HS-5 (cell line): ENCODE results near the gene MRM3.
"Not testable (repeated sequence)": the region's sequence is repeated elsewhere in the genome, so short reads cannot be mapped to it uniquely, and the experiment has no call there.

ENCODE experiments used
- DNase-seq: peaks from one replicate; pipeline ENCODE4 v3.0.0-alpha.2; 2012; ENCODE audit warnings: low read depth

The MRM3 gene

DNA sequence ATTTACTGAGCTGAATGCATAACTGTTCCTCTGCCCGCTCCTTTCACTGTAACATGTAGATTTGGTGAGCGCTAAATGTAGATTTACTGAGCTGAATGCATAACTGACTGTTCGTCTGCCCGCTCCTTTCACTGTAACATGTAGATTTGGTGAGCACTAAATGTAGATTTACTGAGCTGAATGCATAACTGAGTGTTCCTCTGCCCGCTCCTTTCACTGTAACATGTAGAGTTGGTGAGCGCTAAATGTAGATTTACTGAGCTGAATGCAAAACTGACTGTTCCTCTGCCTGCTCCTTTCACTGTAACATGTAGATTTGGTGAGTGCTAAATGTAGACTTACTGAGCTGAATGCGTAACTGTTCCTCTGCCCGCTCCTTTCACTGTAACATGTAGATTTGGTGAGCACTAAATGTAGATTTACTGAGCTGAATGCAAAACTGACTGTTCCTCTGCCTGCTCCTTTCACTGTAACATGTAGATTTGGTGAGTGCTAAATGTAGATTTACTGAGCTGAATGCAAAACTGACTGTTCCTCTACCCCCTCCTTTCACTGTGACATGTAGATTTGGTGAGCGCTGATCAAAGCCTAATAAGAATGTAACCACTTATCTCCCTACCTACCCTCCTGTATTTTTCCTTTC, 26.7 kb upstream of the MRM3 start:
- not testable (repeated sequence) for DNase-seq

DNA sequence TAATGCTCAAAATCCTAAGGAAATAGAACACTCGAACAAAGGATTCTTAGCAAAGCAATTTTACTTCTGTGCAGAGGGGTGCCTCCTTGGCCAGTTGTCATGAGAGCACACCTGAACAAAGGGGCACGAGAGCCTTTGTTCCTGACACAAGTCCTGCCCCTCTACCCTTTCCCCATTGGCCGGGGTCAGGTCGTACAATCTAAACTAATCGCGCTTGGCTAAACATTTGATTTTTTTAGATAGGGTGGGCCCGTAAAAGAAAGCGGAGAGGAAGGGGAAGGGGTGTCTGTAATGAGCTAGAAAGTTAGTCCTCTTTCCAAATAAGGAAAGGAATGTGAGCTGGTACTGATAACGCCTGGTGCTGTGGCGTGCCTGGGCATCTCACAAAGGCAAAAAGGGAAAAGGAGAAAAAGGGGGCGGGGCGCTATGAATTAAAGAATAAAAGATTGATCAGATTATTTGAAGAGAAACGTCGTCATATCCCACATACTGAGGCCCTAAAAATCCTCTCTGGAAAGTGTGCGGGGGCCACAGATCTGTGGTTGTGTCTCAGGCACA, 26.1 kb upstream of the MRM3 start:
- DNase-seq: not testable (repeated sequence)

DNA sequence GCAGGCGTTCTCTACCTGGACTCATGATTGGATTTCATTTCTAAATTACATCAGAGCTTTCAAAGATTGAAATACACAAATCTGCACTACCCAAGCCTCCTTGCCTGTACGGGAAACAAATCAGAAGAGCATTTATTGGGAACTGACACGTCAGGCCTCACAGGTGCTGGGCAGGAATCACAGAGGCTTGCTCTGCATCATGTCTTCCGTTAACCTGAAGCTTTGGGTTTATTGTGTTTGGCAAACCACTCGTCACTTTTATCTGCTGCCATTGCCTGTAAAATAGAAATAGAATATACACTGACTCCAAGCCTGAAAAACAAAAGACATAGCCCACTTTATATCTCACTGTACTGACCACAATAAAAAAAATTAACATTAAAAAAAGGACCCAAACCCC, 22.2 kb upstream of the MRM3 start:
- no peak for DNase-seq

DNA sequence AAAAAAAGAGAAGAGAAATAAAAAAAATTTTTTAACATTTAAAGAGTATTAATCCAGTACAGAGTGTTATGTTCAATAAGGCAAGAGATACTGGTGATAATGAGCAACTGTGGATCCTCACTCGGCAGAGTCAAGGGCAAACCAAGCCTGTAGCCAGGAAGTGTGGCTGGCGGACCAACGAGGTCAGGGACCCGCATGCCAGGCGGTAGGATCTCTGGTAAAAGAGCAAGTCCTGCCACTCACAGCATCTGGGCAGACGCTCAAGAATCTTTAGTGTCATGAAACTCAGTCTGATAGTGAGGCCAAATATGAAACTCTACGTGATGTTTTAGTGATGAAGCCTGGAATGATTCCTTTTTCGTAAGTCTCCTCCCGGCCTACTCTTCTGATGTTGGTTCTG, 21.8 kb upstream of the MRM3 start:
- DNase-seq: no peak

DNA sequence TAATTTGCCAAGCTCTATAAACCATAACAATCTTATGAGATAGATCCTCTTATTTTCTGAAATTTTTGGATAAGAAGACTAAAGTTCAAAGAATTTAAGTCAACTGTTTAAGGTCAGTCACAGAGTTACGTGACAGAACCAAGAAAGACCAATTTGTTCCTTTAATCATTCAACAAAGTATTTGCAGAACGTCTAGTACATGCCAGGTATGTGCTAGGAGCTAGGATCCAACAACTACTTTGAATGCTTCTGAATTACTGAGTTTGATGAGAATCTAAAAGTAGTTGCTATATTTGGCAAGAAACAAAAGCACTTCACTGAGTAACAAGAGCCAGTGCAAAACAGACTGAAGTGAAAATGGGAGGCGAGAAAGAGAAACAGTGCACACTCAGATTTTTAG, 15.1 kb upstream of the MRM3 start:
- DNase-seq: no peak

DNA sequence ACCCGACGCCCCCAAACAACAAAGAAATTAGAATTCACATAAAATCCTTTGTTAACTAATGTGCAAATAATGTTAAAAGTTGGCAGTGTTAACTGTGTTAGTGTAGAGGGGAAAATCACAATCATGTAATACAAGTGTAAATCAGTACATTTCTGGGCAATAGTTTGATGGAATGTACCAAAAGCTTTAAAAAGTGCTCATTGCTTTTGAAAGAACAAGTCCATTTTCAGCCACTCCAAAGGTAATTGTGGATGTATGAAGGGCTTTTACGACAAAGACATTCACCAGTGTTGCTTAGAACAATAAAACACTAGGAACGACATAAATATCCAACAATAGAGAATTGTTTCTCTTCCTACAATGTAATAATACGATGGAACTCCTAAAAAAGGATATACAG, 9.1 kb upstream of the MRM3 start:
- no peak for DNase-seq

DNA sequence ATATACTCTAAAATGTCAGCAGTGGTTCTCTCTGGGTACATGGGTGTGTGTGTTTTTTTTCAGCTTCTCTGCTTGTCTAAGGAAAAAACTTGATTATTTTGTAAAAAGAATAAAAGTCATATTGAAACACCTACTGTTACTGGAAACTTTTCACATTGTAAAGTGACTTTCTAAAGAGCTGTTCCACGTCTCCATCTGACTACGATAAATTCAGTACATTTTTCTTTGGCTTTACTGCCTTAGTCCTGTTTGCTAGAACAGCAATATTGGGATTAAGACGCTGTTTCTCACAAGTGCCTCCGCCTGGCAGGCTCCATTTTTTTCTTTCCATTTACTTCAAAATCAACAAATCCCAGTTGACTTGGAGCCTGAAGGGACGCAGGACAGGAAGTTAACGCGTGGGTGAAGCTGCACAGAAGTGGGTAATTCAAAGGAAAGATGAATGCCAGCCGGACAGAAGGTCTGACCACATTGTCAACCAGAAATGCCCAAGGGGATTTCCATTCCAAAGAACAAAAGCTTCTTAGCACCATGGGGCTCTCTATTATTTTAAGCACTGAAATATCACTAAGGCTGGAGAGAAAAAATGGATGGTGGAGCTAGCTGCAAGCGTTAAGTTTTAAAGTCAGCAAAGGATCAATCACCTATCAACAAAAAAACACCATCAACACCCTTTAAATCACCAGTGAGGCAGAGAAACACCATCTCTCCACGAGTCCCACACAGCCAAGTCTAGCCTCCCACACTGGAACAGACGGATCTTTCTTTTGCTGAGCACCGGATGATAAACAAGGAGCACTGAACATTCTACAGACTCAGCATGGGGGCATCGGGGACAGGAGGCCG, 8.5 kb upstream of the MRM3 start:
- no peak for DNase-seq

DNA sequence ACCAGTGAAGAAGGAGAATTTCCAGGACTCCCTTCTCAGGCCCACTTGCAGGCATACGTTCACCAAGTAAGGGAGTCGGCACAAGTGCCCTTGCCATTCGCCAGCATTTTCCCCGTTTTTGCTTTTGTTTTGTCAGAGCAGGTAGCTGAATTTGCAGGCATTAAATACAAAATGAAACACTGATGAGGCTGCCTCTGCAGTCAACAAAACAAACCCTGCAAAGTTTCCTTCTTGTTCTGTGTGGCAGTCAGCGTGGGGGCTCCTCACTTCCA, 7.9 kb upstream of the MRM3 start:
- DNase-seq: no peak

DNA sequence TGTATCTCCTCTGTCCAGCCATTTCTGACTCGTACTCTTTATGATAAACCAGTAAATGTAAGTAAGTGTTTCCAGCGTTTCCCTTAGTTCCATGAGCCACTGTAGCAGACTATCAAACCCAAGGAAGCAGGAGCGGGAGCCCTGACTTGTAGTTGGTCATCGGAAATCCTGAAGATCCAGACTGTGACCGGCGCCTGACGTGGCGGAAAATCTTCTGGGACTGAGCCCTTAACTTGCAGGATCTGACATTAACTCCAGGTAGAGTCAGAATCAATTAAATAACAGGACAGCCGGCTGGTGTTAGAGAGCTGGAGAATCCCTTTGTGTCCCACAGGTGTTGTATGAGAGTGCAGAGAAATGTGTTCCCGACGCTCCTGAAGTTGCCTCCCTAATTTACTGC, 4.1 kb upstream of the MRM3 start:
- no peak for DNase-seq

DNA sequence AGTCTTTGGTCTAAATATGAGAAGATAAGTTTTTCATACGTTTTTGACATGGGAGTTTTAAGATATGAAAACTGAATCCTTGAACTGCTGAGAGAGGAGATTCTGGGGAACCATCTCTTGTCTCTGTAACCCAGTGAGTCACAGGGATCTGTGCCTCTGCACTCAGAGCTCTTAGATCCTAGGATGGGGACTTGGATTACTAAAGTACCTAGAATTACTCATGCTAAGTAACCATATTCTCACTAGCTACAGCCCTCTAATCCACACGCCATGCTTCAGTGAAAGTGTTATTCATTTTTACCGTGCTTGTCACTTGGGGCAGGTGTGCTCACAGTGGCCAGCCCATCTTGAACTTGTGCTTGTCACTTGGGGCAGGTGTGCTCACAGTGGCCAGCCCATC, 2.0 kb downstream of the MRM3 start:
- no peak for DNase-seq

DNA sequence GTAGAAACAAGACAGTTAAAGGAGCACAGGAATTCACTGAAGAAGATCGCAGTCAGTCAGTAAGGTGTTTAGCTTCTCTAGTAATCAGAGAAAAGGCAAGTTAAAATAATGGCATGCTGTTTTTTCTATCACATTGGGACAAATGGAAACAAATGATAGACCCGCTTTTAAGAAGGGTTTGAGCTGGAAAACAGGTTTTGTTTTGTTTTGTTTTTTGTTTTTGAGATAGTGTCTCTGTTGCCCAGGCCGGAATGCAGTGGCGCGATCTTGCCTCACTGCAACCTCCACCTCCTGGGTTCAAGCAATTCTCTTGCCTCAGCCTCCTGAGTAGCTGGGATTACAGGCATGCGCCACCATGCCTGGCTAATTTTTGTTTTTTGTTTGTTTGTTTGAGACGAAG, 3.7 kb downstream of the MRM3 start:
- not testable (repeated sequence) for DNase-seq

DNA sequence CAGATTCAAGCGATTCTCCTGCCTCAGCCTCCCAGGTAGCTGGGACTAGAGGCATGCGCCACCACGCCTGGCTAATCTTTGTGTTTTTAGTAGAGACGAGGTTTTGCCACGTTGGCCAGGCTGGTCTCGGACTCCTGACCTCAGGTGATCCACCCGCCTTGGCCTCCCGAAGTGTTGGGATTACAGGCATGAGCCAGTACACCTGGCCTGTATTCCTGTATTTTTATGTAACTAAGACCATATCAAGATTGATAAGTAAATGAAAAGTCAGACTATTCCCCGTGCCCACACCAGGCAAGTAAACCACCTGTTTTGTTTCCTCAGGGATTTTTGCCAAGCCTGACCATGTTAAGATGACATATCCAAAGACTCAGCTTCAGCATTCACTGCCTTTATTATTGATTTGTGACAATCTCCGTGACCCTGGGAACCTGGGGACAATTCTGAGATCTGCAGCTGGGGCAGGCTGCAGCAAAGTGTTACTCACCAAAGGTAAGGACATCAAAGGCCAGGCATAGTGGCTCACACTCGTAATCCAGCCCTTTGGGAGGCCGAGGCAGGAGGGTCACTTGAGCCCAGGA, 5.6 kb downstream of the MRM3 start:
- DNase-seq: no peak

DNA sequence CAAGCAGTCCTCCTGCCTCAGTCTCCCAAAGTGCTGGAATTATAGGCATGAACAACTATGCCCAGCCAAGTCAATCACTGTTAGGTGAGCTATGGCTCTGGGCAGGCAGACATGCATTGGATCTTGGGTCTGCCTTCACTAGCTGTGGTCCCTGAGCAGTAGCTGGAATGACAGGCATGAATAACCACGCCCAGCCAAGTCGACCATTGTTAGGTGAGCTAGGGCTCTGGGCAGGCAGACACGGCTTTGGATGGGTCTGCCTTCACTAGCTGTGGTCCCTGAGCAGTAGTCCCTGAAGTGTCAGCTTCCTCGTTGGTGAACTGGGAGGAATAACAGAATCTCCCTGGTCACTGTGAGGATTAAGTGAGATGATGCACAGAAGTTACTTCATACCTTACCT, 6.4 kb downstream of the MRM3 start:
- DNase-seq: no peak

DNA sequence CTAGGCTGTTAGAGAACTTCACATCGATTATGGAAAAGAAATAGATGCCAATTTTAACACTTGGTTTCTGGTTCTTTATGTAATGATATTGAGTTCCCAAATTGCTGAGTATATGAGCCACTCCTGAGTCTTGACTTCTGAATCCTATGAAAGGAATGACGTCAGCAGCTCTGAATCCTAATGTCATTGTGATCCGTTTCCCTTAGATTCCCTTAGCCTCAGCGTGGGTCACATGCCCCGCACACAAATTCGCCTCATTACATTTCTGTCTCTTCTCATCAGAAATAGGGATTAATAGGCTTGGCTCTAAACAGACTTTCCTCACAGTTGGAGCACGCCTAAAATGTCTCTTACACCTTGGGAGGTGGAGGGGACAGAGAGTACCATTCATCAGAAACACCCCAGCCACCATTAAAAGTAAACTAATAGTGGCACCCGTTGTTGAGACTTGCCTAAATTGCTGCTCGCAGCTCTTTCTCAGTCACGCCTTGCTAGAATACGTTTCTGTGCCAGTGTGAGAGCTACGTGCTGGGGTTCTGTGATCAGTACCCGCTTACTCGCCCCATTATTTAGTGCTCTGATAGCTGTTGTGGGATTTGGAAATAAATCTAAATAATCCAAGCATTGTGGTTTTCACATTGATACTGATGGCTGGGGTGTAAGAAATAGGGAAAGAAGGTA, 7.1 kb downstream of the MRM3 start:
- no peak for DNase-seq

DNA sequence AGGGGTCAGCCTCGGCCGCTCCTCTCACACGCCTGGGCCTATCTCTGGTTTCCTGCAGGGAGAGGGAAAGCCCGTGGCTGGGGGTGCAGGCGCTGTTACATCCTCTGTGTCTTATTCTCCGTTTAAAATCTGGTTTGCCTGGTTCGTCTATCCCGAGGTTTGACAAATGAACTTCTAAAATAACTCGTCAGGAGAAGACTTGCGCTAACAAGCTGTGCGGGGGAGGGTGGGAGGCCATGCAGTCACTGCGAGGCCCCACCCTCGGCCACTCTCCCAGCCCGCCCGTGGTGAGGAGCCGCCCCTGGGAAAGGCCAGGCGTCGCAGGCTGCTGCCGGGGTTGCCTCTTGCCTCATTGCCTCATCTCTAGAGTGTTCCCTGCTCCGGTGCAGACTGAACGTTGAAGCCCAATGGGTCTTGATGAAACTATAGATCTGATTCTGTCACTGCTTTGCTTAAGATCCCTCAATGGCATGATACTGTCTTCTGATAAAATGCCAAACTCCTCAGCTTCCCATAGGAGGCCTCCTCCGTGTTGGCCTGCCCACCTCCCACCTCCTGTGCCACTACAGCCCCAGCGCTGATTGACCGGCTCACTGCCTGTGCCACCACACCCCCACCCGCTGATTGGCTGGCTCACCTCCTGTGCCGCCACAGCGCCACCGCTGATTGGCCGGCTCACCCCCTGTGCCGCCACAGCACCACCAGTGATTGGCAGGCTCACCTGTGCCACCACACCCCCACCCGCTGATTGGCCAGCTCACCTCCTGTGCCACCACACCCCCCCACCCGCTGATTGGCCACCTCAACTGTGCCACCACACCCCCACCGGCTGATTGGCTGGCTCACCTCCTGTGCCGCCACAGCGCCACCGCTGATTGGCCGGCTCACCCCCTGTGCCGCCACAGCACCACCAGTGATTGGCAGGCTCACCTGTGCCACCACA, 8.0 kb downstream of the MRM3 start:
- not testable (repeated sequence) for DNase-seq

DNA sequence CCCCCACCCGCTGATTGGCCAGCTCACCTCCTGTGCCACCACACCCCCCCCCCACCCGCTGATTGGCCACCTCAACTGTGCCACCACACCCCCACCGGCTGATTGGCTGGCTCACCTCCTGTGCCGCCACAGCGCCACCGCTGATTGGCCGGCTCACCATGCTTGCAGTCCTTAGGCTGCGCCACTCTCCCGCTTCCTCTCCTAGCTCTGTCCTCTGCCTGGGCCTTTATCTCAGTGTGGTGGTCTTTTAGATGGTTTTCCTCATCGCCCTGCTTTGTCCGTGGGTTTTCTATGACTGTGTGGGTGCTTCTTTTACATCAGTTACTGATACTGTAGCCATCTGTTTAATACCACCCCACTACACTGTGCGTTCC, 8.7 kb downstream of the MRM3 start:
- DNase-seq: not testable (repeated sequence)

DNA sequence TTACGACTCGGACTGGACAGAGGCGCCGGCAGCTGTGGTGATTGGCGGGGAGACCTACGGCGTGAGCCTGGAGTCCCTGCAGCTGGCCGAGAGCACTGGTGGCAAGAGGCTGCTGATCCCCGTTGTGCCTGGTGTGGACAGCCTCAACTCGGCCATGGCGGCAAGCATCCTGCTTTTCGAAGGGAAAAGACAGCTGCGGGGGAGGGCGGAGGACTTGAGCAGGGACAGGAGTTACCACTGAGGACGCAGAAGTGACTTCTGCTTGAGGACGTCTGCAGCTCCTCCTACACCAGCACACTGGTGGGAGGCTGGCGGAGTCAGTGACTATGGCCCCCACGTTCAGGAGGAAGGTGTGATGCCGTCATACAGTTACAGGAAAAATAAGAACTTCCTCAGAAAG, 9.7 kb downstream of the MRM3 start:
- no peak for DNase-seq

DNA sequence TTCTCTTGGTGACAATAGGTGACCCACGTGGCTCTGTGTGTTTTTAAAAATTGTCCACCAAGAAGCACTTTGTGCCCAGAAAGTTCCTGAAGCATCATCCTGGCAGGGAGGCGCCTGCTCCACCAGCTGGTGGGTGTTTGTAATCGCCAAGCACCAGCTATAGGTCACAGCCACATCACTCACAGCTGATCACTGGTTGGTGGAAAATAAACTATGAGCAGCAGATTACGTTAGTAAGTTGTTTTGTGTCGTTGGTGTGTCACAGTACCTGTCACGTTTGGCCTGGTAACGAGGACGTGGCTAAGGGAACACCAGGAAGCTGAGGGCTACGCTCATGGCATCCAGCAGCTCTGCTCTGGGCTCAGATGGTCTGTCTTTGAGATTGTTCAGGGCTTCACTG, 10.1 kb downstream of the MRM3 start:
- DNase-seq: no peak

DNA sequence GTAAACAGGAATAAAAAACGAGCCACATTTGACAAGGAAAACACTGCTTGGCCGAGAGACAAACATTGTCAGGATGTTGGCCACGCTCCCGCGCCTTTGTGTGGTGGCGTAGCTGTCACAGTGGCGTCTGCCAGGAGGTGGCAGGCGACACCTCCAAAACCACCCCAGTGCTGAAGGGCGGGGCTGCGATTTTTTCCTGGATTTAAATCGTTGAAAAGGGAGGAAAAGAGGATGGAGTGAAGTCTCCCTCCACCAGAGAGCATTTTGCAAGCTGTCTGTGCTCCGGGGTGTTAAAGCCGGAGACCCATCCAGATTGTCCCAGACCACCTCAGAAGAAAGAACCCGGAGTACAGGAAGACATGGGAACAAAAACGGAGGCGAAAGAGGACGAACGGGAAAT, 12.7 kb downstream of the MRM3 start:
- DNase-seq: no peak

DNA sequence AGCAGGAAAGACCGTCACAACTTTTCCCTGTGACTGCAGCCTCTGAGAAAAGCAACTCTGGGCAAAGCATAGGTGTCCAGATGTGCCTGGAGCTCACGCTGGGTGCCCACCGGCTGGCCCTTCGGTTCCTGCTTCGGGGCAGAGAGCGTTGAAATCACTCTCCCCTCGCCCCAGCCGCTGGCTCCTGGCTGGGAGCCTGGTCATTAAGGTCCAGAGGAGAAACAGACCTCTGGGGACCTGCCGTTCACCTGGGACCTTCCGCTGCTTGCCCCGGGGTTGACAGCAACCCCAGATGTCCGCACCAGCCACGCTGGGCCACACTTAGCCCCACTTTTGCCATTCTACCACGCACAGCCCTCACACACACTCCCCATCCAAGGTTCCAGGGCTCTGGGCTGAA, 13.1 kb downstream of the MRM3 start:
- DNase-seq: no peak

DNA sequence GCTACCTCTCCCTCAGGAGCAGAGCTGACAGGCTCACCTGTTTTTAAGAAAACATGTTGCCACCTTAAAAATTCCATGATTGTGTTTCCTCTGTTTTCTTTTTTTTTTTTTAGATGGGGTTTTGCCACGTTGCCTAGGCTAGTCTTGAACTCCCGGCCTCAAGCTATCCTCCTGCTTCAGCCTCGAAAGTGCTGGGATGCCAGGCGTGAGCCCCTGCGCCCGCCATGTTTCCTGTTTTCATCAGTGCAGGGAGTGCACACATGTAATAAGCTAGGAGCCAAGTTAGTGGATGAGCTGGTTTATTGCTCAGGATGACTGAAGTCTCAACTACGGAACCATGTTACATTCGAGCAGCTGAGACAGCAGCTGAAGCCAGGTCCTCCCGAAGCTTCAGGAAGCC, 13.6 kb downstream of the MRM3 start:
- DNase-seq: no peak

DNA sequence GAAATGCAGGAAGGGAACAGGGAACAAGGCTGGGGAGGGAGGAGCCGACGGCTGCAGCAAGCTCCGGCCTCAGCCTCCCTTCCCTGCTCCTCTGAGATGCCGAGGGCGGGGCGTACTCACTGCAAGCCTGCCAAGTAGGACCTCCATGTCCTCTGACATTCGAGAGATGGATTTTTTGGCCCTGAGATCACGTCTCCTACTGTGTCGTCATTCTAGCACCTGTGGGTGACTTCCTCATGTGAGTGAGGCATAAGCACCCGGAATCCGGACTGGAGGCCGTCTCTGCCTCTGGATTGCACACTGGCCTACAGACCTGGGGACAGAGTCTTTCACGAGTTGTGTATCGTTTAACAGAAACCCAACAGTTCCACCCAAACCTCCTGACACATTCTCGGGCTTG, 14.5 kb downstream of the MRM3 start:
- DNase-seq: no peak
